Liver (tissue), 3 donors: ENCODE results near the gene NBEA.

Experiments used
- ATF3 ChIP-seq: IDR thresholded peaks from 2 replicates; pipeline ENCODE4 v1.6.1; 2016; ENCODE audit warnings: antibody characterized with exemption
- CTCF ChIP-seq: fragments of 150-350 bp; IDR thresholded peaks from 2 replicates; pipeline ENCODE4 v1.5.1; 2017; ENCODE audit warnings: improper control_type of control experiment, low read depth, low read length; ENCODE audit not compliant: missing input control
- EGR1 ChIP-seq, 2 donors: IDR thresholded peaks; 2 replicates each; pipeline ENCODE4 v1.6.1; 2016 to 2018; ENCODE audit warnings: antibody characterized with exemption in 2 of 2, low read depth in 2 of 2
- GABPA ChIP-seq, 2 donors: IDR thresholded peaks in 1 of 2; conservative IDR thresholded peaks in 1 of 2; 2 replicates each; pipeline ENCODE4 v1.6.1; 2016; ENCODE audit warnings: antibody characterized with exemption in 2 of 2, mild to moderate bottlenecking in 1 of 2, moderate library complexity in 1 of 2
- JUND ChIP-seq, 2 donors: IDR thresholded peaks; 2 replicates each; pipeline ENCODE4 v1.6.1; 2016; ENCODE audit warnings: antibody characterized with exemption in 2 of 2
- MAX ChIP-seq: IDR thresholded peaks from 2 replicates; pipeline ENCODE4 v1.6.1; 2016; ENCODE audit warnings: antibody characterized with exemption
- NR2F2 ChIP-seq: IDR thresholded peaks from 2 replicates; pipeline ENCODE4 v1.6.1; 2016; ENCODE audit warnings: antibody characterized with exemption
- RAD21 ChIP-seq, 2 donors: IDR thresholded peaks; 2 replicates each; pipeline ENCODE4 v1.6.1; 2016; ENCODE audit warnings: antibody characterized with exemption in 2 of 2, mild to moderate bottlenecking in 2 of 2
- REST ChIP-seq: IDR thresholded peaks from 2 replicates; pipeline ENCODE4 v1.6.1; 2016; ENCODE audit warnings: antibody characterized with exemption, mild to moderate bottlenecking
- TAF1 ChIP-seq: conservative IDR thresholded peaks from 2 replicates; pipeline ENCODE4 v1.6.1; 2016; ENCODE audit warnings: antibody characterized with exemption, mild to moderate bottlenecking
- YY1 ChIP-seq: IDR thresholded peaks from 2 replicates; pipeline ENCODE4 v1.6.1; 2016; ENCODE audit warnings: antibody characterized with exemption, mild to moderate bottlenecking
- ZBTB33 ChIP-seq: IDR thresholded peaks from 2 replicates; pipeline ENCODE4 v1.6.1; 2016; ENCODE audit warnings: antibody characterized with exemption
- donor health status: healthy.
- donor health status: healthy.

GRCh38 chr13:35140321-35140720 lies 198.3 kb downstream of the NBEA start:
- TF ChIP-seq CTCF (no peak), GABPA (IDR thresholded peaks at IDR 0.05 in 1 of 2, conservative IDR thresholded peaks at IDR 0.05 in 1 of 2) (no peak), RAD21 (IDR thresholded peaks at IDR 0.05) (no peak), ATF3 (no peak), REST (no peak), JUND (IDR thresholded peaks at IDR 0.05) (no peak), YY1 (no peak), MAX (no peak), TAF1 (no peak), EGR1 (IDR thresholded peaks at IDR 0.05; ENCODE audit: low read depth in 2 of 2) (no peak), NR2F2 (no peak), ZBTB33 (no peak)
